Endothelial cell of umbilical vein (primary cell): Measurements from ENCODE around the gene CHKB. TPM values are rescaled to one million over a fixed set of nuclear protein-coding genes. Genes with fewer than 3 reads are reported as not detected.
A peak's percentile ranks its signal among the peaks of the same experiment; 100 is the strongest.

Experiments
- BruUV-seq: library from RNA; stranded (reverse); fragments of 400-500 nt; replicated peaks from 2 replicates; lab custom pipeline; 2021; lab: Mats Ljungman, UMichigan
- CTCF ChIA-PET: fragments of 300-600, 350-600 bp; sonication (Branson Sonifier 250); formaldehyde crosslinking; loops from one replicate; lab custom pipeline; 2021; ENCODE audit warnings: antibody characterized with exemption, inconsistent platforms; lab: Charles Lee
- POLR2A ChIA-PET: fragments of 300-600, 350-600 bp; sonication (Branson Sonifier 250); formaldehyde crosslinking; loops from one replicate; lab custom pipeline; 2021; ENCODE audit warnings: antibody characterized with exemption, inconsistent platforms; lab: Charles Lee
- DNase-seq: peaks from one replicate; pipeline ENCODE4 v3.0.0-alpha.2; 2011; ENCODE audit warnings: low read depth, low spot score
- FAIRE-seq: peaks from 2 replicates; lab custom pipeline; 2011; peaks lifted over from hg19 to GRCh38; lab: Jason Lieb, UNC
- H2AFZ ChIP-seq: 2 replicates; pipeline ENCODE4 v1.6.0; 2012; ENCODE audit warnings: low read depth, low read length, control low read depth, inconsistent platforms
- H3K27ac ChIP-seq: 2 replicates; pipeline ENCODE4 v1.5.1; 2011; ENCODE audit warnings: low read depth, mild to moderate bottlenecking, control low read depth, low read length, moderate library complexity; ENCODE audit not compliant: insufficient read depth
- H3K27me3 ChIP-seq, 2 experiments: 2 replicates each; pipeline versions ENCODE4 v1.6.0 to v1.6.1; 2011; ENCODE audit warnings: low read length in 2 of 2, mixed read lengths in 1 of 2; ENCODE audit not compliant: control insufficient read depth in 2 of 2, insufficient read depth in 2 of 2
- H3K36me3 ChIP-seq, 2 experiments: 2 replicates in 1 of 2; 3 replicates in 1 of 2; pipeline ENCODE4 v1.5.1; 2011; ENCODE audit warnings: low read length in 2 of 2, mild to moderate bottlenecking in 1 of 2, moderate library complexity in 1 of 2; ENCODE audit not compliant: control insufficient read depth in 2 of 2, insufficient read depth in 2 of 2; ENCODE audit errors: extremely low read depth in 1 of 2
- H3K4me1 ChIP-seq: 3 replicates; pipeline ENCODE4 v1.5.1; 2011; ENCODE audit warnings: mild to moderate bottlenecking, low read length; ENCODE audit not compliant: control insufficient read depth, insufficient read depth; ENCODE audit errors: extremely low read depth
- H3K4me2 ChIP-seq: 2 replicates; pipeline ENCODE4 v1.6.1; 2011; ENCODE audit warnings: low read length, control low read depth, mixed read lengths; ENCODE audit not compliant: insufficient read depth
- H3K4me3 ChIP-seq, 3 experiments: fragments of 200-600 bp in 1 of 3; sonication (generic), shearing (Covaris generic) in 1 of 3; replicated peaks in 1 of 3; 2 replicates each; pipeline ENCODE4 v1.5.1; 2011 to 2016; ENCODE audit warnings: control low read depth in 3 of 3, low read length in 3 of 3, mild to moderate bottlenecking in 2 of 3, inconsistent platforms in 1 of 3, low read depth in 1 of 3, moderate library complexity in 1 of 3; ENCODE audit not compliant: insufficient read depth in 1 of 3
- H3K79me2 ChIP-seq: 2 replicates; pipeline ENCODE4 v1.6.0; 2012; ENCODE audit warnings: low read length, inconsistent platforms; ENCODE audit not compliant: control insufficient read depth, insufficient read depth
- H3K9ac ChIP-seq: replicated peaks from 2 replicates; pipeline ENCODE3; 2011; ENCODE audit warnings: low read length, control low read depth; ENCODE audit not compliant: insufficient read depth; ENCODE audit errors: extremely low read depth
- H3K9me1 ChIP-seq: replicated peaks from 3 replicates; pipeline ENCODE4 v1.6.0; 2011; ENCODE audit warnings: mild to moderate bottlenecking, low read length; ENCODE audit not compliant: control insufficient read depth, insufficient read depth; ENCODE audit errors: extremely low read depth
- H3K9me3 ChIP-seq: replicated peaks from 2 replicates; pipeline ENCODE4 v1.5.1; 2012; ENCODE audit warnings: low read length, inconsistent platforms; ENCODE audit not compliant: control insufficient read depth, insufficient read depth
- H4K20me1 ChIP-seq: replicated peaks from 2 replicates; pipeline ENCODE3; 2011; ENCODE audit warnings: mild to moderate bottlenecking, low read length; ENCODE audit not compliant: control insufficient read depth, insufficient read depth; ENCODE audit errors: extremely low read depth
- CTCF ChIP-seq, 2 donors: IDR thresholded peaks; 1 replicate in 1 of 2; 2 replicates in 1 of 2; pipeline ENCODE4 v1.5.1; 2011; ENCODE audit warnings: low read length in 2 of 2, mild to moderate bottlenecking in 2 of 2, moderate library complexity in 2 of 2, control low read depth in 1 of 2, inconsistent platforms in 1 of 2, low read depth in 1 of 2; ENCODE audit not compliant: insufficient read depth in 1 of 2; ENCODE audit errors: extremely low read depth in 1 of 2
- MAX ChIP-seq: IDR thresholded peaks from 2 replicates; pipeline ENCODE4 v1.6.1; 2011; ENCODE audit not compliant: insufficient read depth, insufficient read length
- POLR2AphosphoS5 ChIP-seq: IDR thresholded peaks from 2 replicates; pipeline ENCODE4 v1.6.1; 2012; ENCODE audit warnings: low read depth, mild to moderate bottlenecking, control low read depth, low read length, moderate library complexity; ENCODE audit not compliant: insufficient read depth
- dilution Hi-C: fragments of 300-500 bp; cut with MboI; formaldehyde crosslinking; loops from one replicate; pipeline ENCODE4 v1.15.0; 2019; ENCODE audit warnings: low sequenced_read_pairs; ENCODE audit not compliant: extremely low pct_ligation_motif_present
- intact Hi-C: fragments of 100-400 bp; cut with micrococcal nuclease; formaldehyde crosslinking; loops from one replicate; pipeline ENCODE4 v1.10.0; 2022
- polyA plus RNA-seq, 4 experiments: library from polyadenylated mRNA; depleted of rRNA in 3 of 4; stranded (reverse) in 3 of 4; unstranded in 1 of 4; fragments of >200 nt; gene quantifications; 2 replicates each; pipeline versions ENCODE4 v1.2.1 to v1.2.3, GENCODE V29; 2011 to 2012; ENCODE audit warnings: missing spikeins in 1 of 4
- total RNA-seq: library from RNA; stranded (reverse); gene quantifications from 2 replicates; pipeline ENCODE4 v1.2.3, GENCODE V29; 2021

CHKB gene
- total and polyA plus RNA-seq, 2 donors (not counting 3 experiments of a cell fraction or from before 2014, with no cell fraction given) = 62.4 to 70.6 TPM

GRCh38 chr22:50625568-50626313 is 43.1 kb upstream of the CHKB start:
- Histone ChIP-seq H3K9me1 (no peaks in the 10 kb centered on the region), H3K27ac (no peak overlapping the region), H3K4me3 (no peak overlapping the region), H3K4me2 (no peak overlapping the region), H3K36me3 (no peaks in the 10 kb centered on the region), H4K20me1 (no peaks in the 10 kb centered on the region), H3K9me3 (no peaks in the 10 kb centered on the region), H3K4me1 (peaks cover 21% of the 10 kb centered on the region), H3K79me2 (no peaks in the 10 kb centered on the region), H3K9ac (no peak overlapping the region), H2AFZ (no peak overlapping the region), H3K27me3 (no peaks in the 10 kb centered on the region)
- ChIA-PET POLR2A (no interaction called here), CTCF (interaction anchor here (0.5 to 4.0 kb wide), 13 partner anchors 9 to 149 kb away, joined by 3 to 26 read pairs (median 4); partner anchors contain the start of gene SHANK3)
- BruUV-seq = no TSS peak
- TF ChIP-seq POLR2AphosphoS5 (no peak), CTCF (IDR thresholded peaks at IDR 0.05; ENCODE audit: extremely low read depth in 1 of 2, insufficient read depth in 1 of 2, low read depth in 1 of 2, low read length in 2 of 2) (peak; percentile 15 to 26), MAX (no peak)
- no peak for FAIRE-seq
- dilution Hi-C loops = no loop called here
- intact Hi-C loops = no loop called here
- DNase-seq = no peak
